Stimulated activated CD8-positive, alpha-beta memory T cell treated with anti-CD3 and anti-CD28 coated beads, Interleukin-7, amount 100 ng/mL, for 1 hour (primary cell): ENCODE data around the gene QTRT2.

Experiments used
- DNase-seq, 2 donors: peaks; one replicate each; pipeline ENCODE4 v3.0.0-alpha.2; 2020; ENCODE audit warnings: low read depth in 2 of 2

Gene QTRT2

GRCh38 chr3:114078126-114078525 lies 21.6 kb downstream of the QTRT2 start:
- DNase-seq, result no peak

- DNase-seq, result no peak
Measured at GRCh38 chr3:114079761-114080160, 23.2 kb downstream of the QTRT2 start.

GRCh38 chr3:114080201-114080600 lies 23.7 kb downstream of the QTRT2 start:
- no peak for DNase-seq

GRCh38 chr3:114081037-114081436 lies 24.5 kb downstream of the QTRT2 start:
- no peak for DNase-seq

- no peak for DNase-seq
Measured at GRCh38 chr3:114083112-114083511, 26.6 kb downstream of the QTRT2 start.

GRCh38 chr3:114086356-114086755 lies 29.8 kb downstream of the QTRT2 start:
- DNase-seq, result no peak

GRCh38 chr3:114089675-114090074 lies 33.1 kb downstream of the QTRT2 start:
- DNase-seq, result no peak

- DNase-seq, result no peak
Measured at GRCh38 chr3:114092151-114093015, 35.8 kb downstream of the QTRT2 start.

- no peak for DNase-seq
Measured at GRCh38 chr3:114093016-114093380, 36.5 kb downstream of the QTRT2 start.

GRCh38 chr3:114093596-114093995 lies 37.1 kb downstream of the QTRT2 start:
- no peak for DNase-seq

GRCh38 chr3:114095796-114096195 lies 39.3 kb downstream of the QTRT2 start:
- DNase-seq, result no peak

- no peak for DNase-seq
Measured at GRCh38 chr3:114101101-114101500, 44.6 kb downstream of the QTRT2 start.

GRCh38 chr3:114103181-114103580 lies 46.6 kb downstream of the QTRT2 start:
- no peak for DNase-seq

GRCh38 chr3:114103858-114104257 lies 47.3 kb downstream of the QTRT2 start:
- no peak for DNase-seq

- no peak for DNase-seq
Measured at GRCh38 chr3:114104414-114104813, 47.9 kb downstream of the QTRT2 start.

GRCh38 chr3:114108137-114108536 lies 51.6 kb downstream of the QTRT2 start:
- no peak for DNase-seq

GRCh38 chr3:114110439-114110838 lies 53.9 kb downstream of the QTRT2 start:
- no peak for DNase-seq

GRCh38 chr3:114111060-114111770 lies 54.7 kb downstream of the QTRT2 start:
- DNase-seq, result no peak

- DNase-seq, result no peak
Measured at GRCh38 chr3:114112696-114113095, 56.2 kb downstream of the QTRT2 start.

GRCh38 chr3:114114719-114115118 lies 58.2 kb downstream of the QTRT2 start:
- no peak for DNase-seq

- DNase-seq, result no peak
Measured at GRCh38 chr3:114115143-114115542, 58.6 kb downstream of the QTRT2 start.

GRCh38 chr3:114119776-114120175 lies 63.2 kb downstream of the QTRT2 start:
- DNase-seq, result no peak

GRCh38 chr3:114120211-114120610 lies 63.7 kb downstream of the QTRT2 start:
- no peak for DNase-seq
